Left lobe of liver (tissue), 2 donors: ENCODE data around the gene TMEM108. TPM values are rescaled to one million over a fixed set of nuclear protein-coding genes. Genes with fewer than 3 reads are reported as not detected.

Experiments
- ATAC-seq: fragments of 200-7000 bp; cut with Tn5 transposase; one replicate; pipeline ENCODE4 v1.9.1; 2020; ENCODE audit warnings: mild to moderate bottlenecking, moderate library complexity
- DNase-seq: peaks from one replicate; pipeline ENCODE4 v3.0.0-alpha.2; 2020; ENCODE audit warnings: low spot score
- total RNA-seq: library from RNA; stranded (reverse); gene quantifications from one replicate; pipeline ENCODE4 v1.2.1, GENCODE V29; 2021
- donor health status: DM: no; HTN: no; CAD: no; lungs with moderate emphysema.
- donor health status: DM: no; HTN: yes; CAD: no.

The TMEM108 gene
- total RNA-seq, 1 donor from 2014 or later, result not detected

- DNase-seq, result no peak
- ATAC-seq, result no peak
Observed at GRCh38 chr3:133053532-133053931, 15.3 kb downstream of the TMEM108 start.

DNA sequence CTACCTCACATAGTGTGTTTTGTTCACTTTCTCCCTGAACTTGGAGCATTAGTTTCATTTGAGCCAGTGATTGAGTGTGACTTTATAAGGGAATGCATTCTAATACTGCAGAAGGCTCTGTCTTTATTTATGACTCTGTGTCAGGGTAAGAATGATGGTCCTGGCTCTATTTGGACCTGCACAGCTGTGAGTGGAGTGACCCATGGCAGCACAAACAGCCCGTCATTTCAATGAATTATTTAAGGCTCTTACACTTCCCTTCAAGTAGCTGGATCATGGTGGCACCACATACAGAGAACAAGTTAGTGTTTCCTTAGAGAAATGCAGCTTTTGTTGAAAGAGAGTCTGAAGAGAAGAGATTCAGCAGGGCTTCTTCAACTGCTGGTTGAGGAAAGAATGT is 16.4 kb downstream of the TMEM108 start:
- no peak for ATAC-seq
- DNase-seq, result no peak

- DNase-seq, result no peak
- ATAC-seq, result no peak
Observed at GRCh38 chr3:133055339-133055738, 17.1 kb downstream of the TMEM108 start.

DNA sequence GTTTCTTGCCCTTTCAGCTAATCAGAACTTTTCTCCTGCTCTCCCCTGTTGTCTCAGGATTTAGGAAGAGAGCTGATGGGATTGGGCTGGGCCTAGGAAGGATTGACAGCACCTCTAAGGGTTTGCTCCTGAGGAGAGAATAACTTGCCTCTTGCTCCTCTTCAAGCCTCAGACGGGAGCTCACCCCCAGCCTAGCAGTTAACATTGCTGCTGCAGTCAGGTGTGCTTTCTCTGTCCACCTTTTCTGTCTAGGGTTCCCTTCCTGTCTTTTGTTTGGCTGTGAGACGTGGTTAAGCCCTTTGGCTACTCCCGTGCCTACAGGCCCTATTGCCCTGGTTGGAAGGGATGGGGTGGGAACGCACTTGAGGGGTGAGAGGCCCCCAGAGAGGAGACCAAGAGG is 20.1 kb downstream of the TMEM108 start:
- DNase-seq (no peak), ATAC-seq (no peak)

GRCh38 chr3:133058831-133059230 is 20.6 kb downstream of the TMEM108 start:
- ATAC-seq, result no peak
- DNase-seq, result no peak

DNA sequence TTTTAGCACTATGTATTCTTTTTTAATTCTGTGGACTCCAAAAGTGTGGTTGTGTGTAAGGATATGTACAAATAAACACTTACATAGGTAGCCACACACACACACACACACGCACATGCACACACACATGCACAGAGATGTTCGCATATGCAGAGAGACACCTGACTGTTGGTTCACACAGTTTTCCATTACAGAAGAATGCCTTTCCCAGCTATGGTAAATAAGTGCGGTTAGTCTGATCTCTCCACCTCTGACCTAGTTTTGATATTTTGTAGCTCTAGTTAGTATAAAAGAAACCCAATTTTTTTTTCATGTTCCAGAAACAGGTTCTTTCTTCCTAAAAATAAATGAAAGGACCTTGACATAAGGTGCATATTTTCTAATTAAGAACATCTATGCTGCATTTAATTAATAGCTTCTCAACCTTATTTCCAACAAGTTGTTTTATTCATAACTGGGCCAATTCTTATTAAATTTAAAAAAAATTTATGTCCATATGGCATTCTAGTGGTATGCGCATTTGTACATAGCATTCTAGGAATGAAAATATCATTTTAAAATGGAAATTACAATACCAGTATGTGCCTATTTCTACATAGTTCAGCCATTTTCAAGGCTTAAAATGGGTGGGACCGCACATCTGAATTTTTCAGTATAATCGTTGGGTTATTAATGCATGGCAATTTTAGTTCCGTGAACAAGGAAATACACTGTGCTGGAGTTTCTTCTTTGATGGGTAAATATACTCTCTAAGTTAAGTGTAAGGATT is 27.2 kb downstream of the TMEM108 start:
- ATAC-seq, result no peak

DNA sequence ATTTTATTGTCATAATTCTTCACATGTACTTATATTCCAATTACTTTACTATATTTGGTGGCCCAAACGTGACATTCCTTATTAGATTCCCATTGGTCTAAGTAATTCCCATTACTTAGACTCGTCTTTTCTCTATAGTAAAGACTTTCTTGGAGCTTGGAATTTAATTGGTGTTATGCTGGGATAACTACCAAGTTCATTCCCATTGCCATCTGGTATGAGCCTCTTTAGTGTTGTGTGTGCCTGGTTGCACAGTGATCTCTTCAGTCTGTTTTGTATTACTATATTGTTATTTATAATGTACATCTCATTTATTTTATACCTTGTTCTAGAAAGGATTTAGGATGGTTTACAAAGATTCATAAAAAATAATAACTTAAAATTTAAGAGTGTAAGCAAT is 27.8 kb downstream of the TMEM108 start:
- ATAC-seq (no peak), DNase-seq (no peak)

More for the DNA sequence above, 27.2 kb downstream of the TMEM108 start:
- no peak for DNase-seq

DNA sequence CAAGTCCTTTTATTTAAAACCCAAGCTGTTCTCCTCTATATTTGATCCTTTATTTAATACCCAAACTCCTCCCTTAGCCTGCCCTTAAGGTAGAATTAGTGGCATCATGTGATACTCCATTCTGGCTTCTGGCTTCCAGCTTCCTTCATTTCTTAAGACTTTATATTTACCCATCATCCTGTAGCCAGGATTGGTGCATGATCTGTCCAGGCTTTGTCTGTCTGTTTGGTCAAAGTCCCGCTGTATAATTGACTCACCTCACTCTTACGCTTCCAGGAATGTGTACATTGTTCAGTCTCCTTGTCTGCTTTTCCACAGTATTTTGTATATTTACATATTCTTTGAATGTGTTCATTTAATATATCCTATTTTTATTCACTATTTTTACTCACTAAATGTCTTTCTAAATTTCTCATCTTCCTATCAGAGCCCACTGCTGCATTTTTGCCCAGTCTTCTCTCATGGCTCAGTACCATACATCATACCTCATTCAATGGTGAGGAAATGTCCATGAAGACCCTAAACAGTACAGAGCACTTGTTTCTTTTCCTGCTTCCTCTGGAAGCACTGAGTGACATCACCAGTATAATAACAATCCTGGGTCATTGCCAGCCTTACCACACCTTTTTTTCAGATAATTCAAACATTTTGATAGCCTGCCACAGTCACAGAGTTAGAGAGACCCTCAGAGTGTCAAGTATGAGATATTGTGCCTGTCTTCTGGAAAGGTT is 31.5 kb downstream of the TMEM108 start:
- DNase-seq, result no peak
- no peak for ATAC-seq

DNA sequence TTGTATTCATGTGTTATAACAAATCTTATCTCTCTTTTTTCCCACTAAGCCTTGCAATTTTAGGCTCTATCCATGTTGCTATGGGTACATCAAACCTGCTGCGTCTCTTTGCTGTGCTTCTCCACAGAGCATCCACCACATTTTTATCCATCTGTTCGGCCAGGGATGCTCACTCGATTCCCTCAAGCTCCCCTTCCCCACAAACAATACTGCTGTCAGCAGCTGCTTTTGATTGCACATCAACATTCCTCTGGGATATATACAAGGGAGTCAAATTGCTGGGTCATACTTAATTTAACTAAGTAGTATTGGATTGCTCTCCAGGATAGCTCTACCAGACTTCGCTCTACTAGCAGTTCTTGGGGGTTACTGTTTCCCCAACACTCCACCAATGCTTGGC is 36.8 kb downstream of the TMEM108 start:
- ATAC-seq, result no peak
- DNase-seq, result no peak

DNA sequence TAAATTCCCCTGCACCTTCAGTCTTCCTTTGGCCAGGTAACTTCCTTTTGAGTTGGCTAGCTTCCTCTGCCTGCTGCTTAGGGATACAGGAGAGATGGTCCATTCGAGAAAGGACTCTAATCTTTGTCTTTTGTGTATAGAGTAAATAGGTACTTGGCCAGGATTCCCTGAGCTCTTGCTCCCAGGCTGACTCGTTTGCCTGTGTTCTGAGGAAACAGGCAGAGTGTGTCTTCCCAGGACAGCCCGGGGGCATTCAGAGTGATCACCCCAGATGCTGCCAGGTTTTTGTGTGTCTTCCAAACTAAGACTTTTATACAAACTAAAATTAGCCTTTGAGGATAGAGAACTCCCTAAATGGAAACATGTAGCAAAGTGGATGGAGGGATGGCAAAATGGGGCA is 39.5 kb downstream of the TMEM108 start:
- DNase-seq (no peak), ATAC-seq (no peak)

DNA sequence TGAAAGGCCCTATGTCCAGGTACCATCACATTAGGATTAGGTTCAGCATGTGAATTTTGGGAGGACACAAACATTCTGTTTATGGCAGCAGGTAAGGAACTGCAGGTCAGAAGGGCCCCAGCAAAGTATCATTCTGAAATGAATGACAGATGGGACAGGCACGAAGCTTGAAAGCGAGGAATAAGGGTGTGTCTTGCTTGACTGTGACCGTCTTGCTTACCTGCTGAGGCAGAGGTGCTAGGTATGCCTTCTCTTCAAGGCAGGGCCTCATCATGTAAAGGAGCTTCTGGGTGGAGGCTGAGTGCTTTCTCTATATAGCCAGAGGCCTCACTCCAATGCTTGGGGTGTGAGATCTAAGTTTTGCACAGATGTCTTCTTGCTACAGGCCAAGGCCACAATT is 41.4 kb downstream of the TMEM108 start:
- no peak for ATAC-seq
- no peak for DNase-seq

GRCh38 chr3:133081016-133081415 is 42.8 kb downstream of the TMEM108 start:
- DNase-seq, result no peak
- ATAC-seq, result no peak

GRCh38 chr3:133083395-133083794 is 45.2 kb downstream of the TMEM108 start:
- no peak for ATAC-seq

DNA sequence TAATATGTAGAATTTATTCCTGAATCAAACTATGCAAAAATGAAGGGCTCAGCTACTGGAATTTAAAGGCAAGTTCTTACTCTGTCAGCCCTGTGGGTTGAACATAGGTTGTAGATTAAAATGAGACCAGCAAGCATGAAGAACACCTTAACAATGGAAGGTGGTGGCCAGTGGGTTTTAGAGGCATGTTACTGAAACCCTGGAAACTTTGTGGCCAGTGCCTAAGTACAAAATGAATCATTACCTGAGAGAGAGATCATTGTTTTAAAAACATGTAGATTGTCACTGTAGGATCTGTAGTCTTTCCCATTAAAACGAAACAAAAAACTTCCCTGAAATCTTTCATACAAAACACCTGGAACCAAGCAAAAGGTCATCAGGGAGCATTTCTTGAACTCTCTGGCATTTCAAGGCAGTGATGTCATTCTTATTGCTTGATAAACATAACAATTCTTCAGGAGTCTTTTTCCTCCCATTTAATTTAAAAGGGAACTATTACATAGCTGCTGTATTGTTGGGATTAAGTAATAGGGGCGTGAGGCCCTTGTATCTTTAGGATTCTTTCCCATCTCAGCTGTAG is 51.8 kb downstream of the TMEM108 start:
- no peak for DNase-seq

More at GRCh38 chr3:133083395-133083794, 45.2 kb downstream of the TMEM108 start:
- no peak for DNase-seq

DNA sequence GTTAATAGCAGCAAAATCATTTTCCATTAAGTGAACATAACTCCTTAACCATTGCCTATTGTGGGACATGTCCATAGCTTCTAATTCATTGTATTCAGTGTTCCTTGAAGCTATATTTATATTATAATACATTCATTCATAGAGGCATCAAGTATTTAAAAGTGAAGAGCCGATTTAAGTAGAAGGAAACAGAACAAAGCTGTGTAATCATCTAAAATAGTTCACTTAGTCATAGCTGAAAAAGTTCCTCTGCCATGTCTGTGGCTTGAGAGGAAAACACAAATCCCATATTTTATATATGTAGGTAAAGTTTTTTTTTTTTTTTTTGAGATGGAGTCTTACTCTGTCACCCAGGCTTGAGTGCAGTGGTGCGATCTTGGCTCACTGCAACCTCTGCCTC is 54.5 kb downstream of the TMEM108 start:
- ATAC-seq (no peak), DNase-seq (no peak)

More for the DNA sequence above, 51.8 kb downstream of the TMEM108 start:
- no peak for ATAC-seq

DNA sequence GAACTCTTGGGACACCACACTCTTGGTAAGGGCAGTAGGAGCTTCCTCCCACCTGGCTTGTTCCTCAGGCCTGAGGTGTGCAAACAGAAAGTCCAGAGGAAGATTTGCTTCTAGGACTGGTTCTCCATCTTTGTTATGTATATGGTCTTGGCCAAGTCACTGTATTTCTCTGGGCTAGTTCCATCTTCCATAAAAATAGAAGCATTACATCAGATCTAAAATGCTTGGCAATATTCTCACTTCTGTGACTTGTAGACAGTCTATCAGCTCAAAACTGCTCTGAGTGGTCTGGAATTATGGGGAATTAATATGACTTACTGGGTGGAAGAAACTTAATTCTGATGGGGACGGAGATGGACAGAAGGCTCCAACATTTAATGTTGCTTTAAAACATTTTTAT is 55.2 kb downstream of the TMEM108 start:
- ATAC-seq (no peak), DNase-seq (no peak)

DNA sequence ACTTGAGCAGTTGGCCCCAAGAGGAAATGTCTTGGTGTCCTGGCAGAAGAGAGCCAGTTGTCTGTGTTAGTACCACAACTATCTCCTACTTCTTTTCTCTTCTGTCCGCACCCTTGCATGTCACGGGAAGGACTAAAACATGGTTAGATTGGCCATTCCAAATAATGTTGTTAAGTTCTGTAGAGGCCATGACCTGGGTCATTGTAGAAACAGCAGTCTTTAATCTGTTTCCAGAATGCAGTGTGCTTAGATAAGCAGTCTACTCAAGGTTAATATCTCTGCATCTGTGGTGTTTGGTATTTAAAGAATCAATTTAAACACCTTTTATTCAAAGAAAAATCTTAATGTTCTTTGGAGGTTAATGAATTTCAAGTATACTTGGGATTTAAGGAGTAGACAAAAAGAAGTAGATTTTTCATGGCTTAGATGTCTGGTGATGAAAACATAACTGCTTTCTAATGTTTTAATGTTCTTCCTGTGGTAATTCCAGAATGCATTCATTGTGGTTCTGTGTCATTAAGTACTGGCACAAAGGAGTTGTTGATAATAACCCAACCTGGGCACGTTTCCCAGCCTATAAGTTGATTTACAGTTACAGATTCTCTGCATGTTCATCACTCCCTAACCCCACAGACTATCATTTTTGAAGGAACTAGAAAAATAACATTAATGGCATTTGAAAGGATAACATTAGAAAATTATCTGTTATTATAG is 58.9 kb downstream of the TMEM108 start:
- ATAC-seq (no peak), DNase-seq (no peak)

- no peak for ATAC-seq
- no peak for DNase-seq
Observed at GRCh38 chr3:133103706-133104105, 65.5 kb downstream of the TMEM108 start.

GRCh38 chr3:133106169-133106568 is 68.0 kb downstream of the TMEM108 start:
- ATAC-seq (no peak), DNase-seq (no peak)

- ATAC-seq (no peak), DNase-seq (no peak)
Observed at GRCh38 chr3:133112666-133113065, 74.5 kb downstream of the TMEM108 start.

GRCh38 chr3:133113526-133113925 is 75.3 kb downstream of the TMEM108 start:
- DNase-seq (no peak), ATAC-seq (no peak)
